CMK (cell line): ENCODE results near the gene ZFYVE26.

Experiments used
- DNase-seq: peaks from one replicate; pipeline ENCODE4 v3.0.0-alpha.2; 2010; ENCODE audit warnings: low read depth

ZFYVE26 gene

GRCh38 chr14:67815573-67816225 lies 691 bp downstream of the ZFYVE26 start:
- no peak for DNase-seq

GRCh38 chr14:67814821-67815220 lies 1.6 kb downstream of the ZFYVE26 start:
- no peak for DNase-seq

GRCh38 chr14:67806246-67806645 lies 10.1 kb downstream of the ZFYVE26 start:
- no peak for DNase-seq

GRCh38 chr14:67800743-67801142 lies 15.6 kb downstream of the ZFYVE26 start:
- no peak for DNase-seq

- DNase-seq, result no peak
Observed at GRCh38 chr14:67798731-67799130, 17.7 kb downstream of the ZFYVE26 start.

- DNase-seq, result no peak
Observed at GRCh38 chr14:67787673-67788072, 28.7 kb downstream of the ZFYVE26 start.

GRCh38 chr14:67785270-67786109 lies 30.9 kb downstream of the ZFYVE26 start:
- no peak for DNase-seq

- DNase-seq, result no peak
Observed at GRCh38 chr14:67784244-67784823, 32.1 kb downstream of the ZFYVE26 start.

GRCh38 chr14:67782090-67782489 lies 34.3 kb downstream of the ZFYVE26 start:
- DNase-seq, result no peak

GRCh38 chr14:67778792-67779191 lies 37.6 kb downstream of the ZFYVE26 start:
- DNase-seq, result no peak

GRCh38 chr14:67776653-67777322 lies 39.6 kb downstream of the ZFYVE26 start:
- no peak for DNase-seq

- DNase-seq, result no peak
Observed at GRCh38 chr14:67773844-67774377, 42.5 kb downstream of the ZFYVE26 start.

GRCh38 chr14:67768219-67768618 lies 48.2 kb downstream of the ZFYVE26 start:
- no peak for DNase-seq

GRCh38 chr14:67766035-67766680 lies 50.2 kb downstream of the ZFYVE26 start:
- DNase-seq, result no peak

- no peak for DNase-seq
Observed at GRCh38 chr14:67765192-67765834, 51.1 kb downstream of the ZFYVE26 start.

GRCh38 chr14:67764496-67764895 lies 51.9 kb downstream of the ZFYVE26 start:
- DNase-seq, result no peak

- no peak for DNase-seq
Observed at GRCh38 chr14:67763158-67763822, 53.1 kb downstream of the ZFYVE26 start.

GRCh38 chr14:67762051-67762450 lies 54.3 kb downstream of the ZFYVE26 start:
- DNase-seq, result peak; percentile 26

- DNase-seq, result no peak
Observed at GRCh38 chr14:67759916-67760315, 56.5 kb downstream of the ZFYVE26 start.

- DNase-seq, result no peak
Observed at GRCh38 chr14:67757175-67757574, 59.2 kb downstream of the ZFYVE26 start.

GRCh38 chr14:67756496-67756895 lies 59.9 kb downstream of the ZFYVE26 start:
- DNase-seq, result no peak
